Stimulated activated CD4-positive, alpha-beta T cell treated with anti-CD3 and anti-CD28 coated beads, Interleukin-4, amount 100 ng/mL, for 1 hour (primary cell): Measurements from ENCODE around the gene TBC1D2B.
"Not testable (repeated sequence)": the region's sequence is repeated elsewhere in the genome, so short reads cannot be mapped to it uniquely, and the experiment has no call there.

Experiments
- DNase-seq: peaks from one replicate; pipeline ENCODE4 v3.0.0-alpha.2; 2020

TBC1D2B gene

GRCh38 chr15:77985031-77985930, 92.2 kb downstream of the TBC1D2B start:
- DNase-seq = no peak

GRCh38 chr15:77984446-77984861, 93.1 kb downstream of the TBC1D2B start:
- no peak for DNase-seq

GRCh38 chr15:77983708-77984445, 93.6 kb downstream of the TBC1D2B start:
- no peak for DNase-seq

- no peak for DNase-seq
Observed at GRCh38 chr15:77983091-77983707, 94.3 kb downstream of the TBC1D2B start.

- no peak for DNase-seq
Observed at GRCh38 chr15:77982127-77982490, 95.4 kb downstream of the TBC1D2B start.

- no peak for DNase-seq
Observed at GRCh38 chr15:77981281-77982126, 96.0 kb downstream of the TBC1D2B start.

- DNase-seq = not testable (repeated sequence)
Observed at GRCh38 chr15:77980674-77981073, 96.8 kb downstream of the TBC1D2B start.

- DNase-seq = no peak
Observed at GRCh38 chr15:77980098-77980497, 97.4 kb downstream of the TBC1D2B start.

- DNase-seq = not testable (repeated sequence)
Observed at GRCh38 chr15:77979157-77979556, 98.4 kb downstream of the TBC1D2B start.

- not testable (repeated sequence) for DNase-seq
Observed at GRCh38 chr15:77978759-77979145, 98.8 kb downstream of the TBC1D2B start.

GRCh38 chr15:77977903-77978758, 99.4 kb downstream of the TBC1D2B start:
- DNase-seq = not testable (repeated sequence)

GRCh38 chr15:77976760-77977525, 100.6 kb downstream of the TBC1D2B start:
- DNase-seq = not testable (repeated sequence)

GRCh38 chr15:77976095-77976450, 101.4 kb downstream of the TBC1D2B start:
- not testable (repeated sequence) for DNase-seq

GRCh38 chr15:77975332-77976094, 102.0 kb downstream of the TBC1D2B start:
- DNase-seq = no peak

- DNase-seq = no peak
Observed at GRCh38 chr15:77974416-77975331, 102.8 kb downstream of the TBC1D2B start.

- no peak for DNase-seq
Observed at GRCh38 chr15:77974098-77974414, 103.5 kb downstream of the TBC1D2B start.

GRCh38 chr15:77973273-77974097, 104.0 kb downstream of the TBC1D2B start:
- not testable (repeated sequence) for DNase-seq

GRCh38 chr15:77972706-77973105, 104.8 kb downstream of the TBC1D2B start:
- not testable (repeated sequence) for DNase-seq
